Measurements from ENCODE around the gene INPP5D. TPM values are rescaled to one million over a fixed set of nuclear protein-coding genes. Genes with fewer than 3 reads are reported as not detected.

INPP5D gene
- total and polyA plus RNA-seq, 2 of the 8 experiments (the other 6 are each of a cell fraction or from before 2014, with no cell fraction given), result 4.5 to 7.1 TPM

GRCh38 chr2:233076749-233077148, 16.6 kb downstream of the INPP5D start:
- H2BK5ac ChIP-seq (ENCODE audit: low read depth, low read length), result no peak overlapping the region
- no peak overlapping the region for H2AK5ac ChIP-seq (ENCODE audit: low read depth, low read length)
- FAIRE-seq (no peak), DNase-seq (ENCODE audit: low read depth in 1 of 2, low spot score in 2 of 2) (no peak)
- H3K9me3 ChIP-seq (ENCODE audit: insufficient read depth in 2 of 2, low read depth in 1 of 2, low read length in 1 of 2), result peaks cover 0 to 3% of the 10 kb centered on the region in 2 experiments; a peak in 2 of 4 replicates
- no peak overlapping the region for H2AFZ ChIP-seq (ENCODE audit: low read length)
- no peak overlapping the region for H3K23ac ChIP-seq (ENCODE audit: insufficient read length)
- POLR2A ChIA-PET (ENCODE audit: partially characterized antibody), result no interaction called here
- no peak overlapping the region for H3K4ac ChIP-seq (replicated peaks; ENCODE audit: insufficient read length, low read depth, low read length)
- H3K36me3 ChIP-seq (ENCODE audit: control insufficient read depth in 2 of 4, insufficient read depth in 4 of 4, low read length in 3 of 4), result no peaks in the 10 kb centered on the region
- no peaks in the 10 kb centered on the region for H3K79me1 ChIP-seq (ENCODE audit: low read depth, low read length)
- no peak overlapping the region for H2BK12ac ChIP-seq (ENCODE audit: low read depth, low read length)
- no peak overlapping the region for H3K14ac ChIP-seq (ENCODE audit: insufficient read length)
- 86% methylated on average over 3 of the region's 3 CpGs; no CpG with 5 or more reads in 1 of the 2 experiments for WGBS, 2 experiments (ENCODE audit: extremely low coverage in 1 of 2, insufficient coverage in 1 of 2, insufficient read length in 1 of 2, insufficient replicate concordance in 2 of 2, low coverage in 1 of 2, low lambda C conversion rate in 2 of 2, missing lambda C conversion rate in 1 of 2)
- no peak overlapping the region for H3K27ac ChIP-seq (ENCODE audit: low read depth, low read length)
- no peak overlapping the region for H3K9ac ChIP-seq (replicated peaks in 1 of 4; ENCODE audit: extremely low read depth in 1 of 4, low read depth in 3 of 4, low read length in 3 of 4)
- no peaks in the 10 kb centered on the region for H3K79me2 ChIP-seq (ENCODE audit: control insufficient read depth in 1 of 2, insufficient read depth in 2 of 2, low read length in 2 of 2)
- H3K27me3 ChIP-seq (replicated peaks in 1 of 4; ENCODE audit: control insufficient read depth in 3 of 4, extremely low read depth in 1 of 4, insufficient read depth in 3 of 4, low read length in 3 of 4), result no peaks in the 10 kb centered on the region
- H4K91ac ChIP-seq (replicated peaks; ENCODE audit: insufficient read length, low read length), result no peak overlapping the region
- H2BK20ac ChIP-seq (ENCODE audit: low read length), result no peak overlapping the region
- no peak overlapping the region for H4K5ac ChIP-seq (ENCODE audit: insufficient read length, low read depth, low read length)
- CTCF ChIA-PET (ENCODE audit: partially characterized antibody), result interaction anchor here (3.2 kb wide), 1 partner anchor 23 kb away, joined by 8 read pairs; no protein-coding TSS in a partner anchor
- no peaks in the 10 kb centered on the region for H4K20me1 ChIP-seq (replicated peaks in 1 of 2; ENCODE audit: control insufficient read depth in 1 of 2, insufficient read depth in 2 of 2, low read length in 2 of 2)
- no peak overlapping the region for H3K4me3 ChIP-seq (ENCODE audit: extremely low read depth in 1 of 4, insufficient read depth in 2 of 4, low read depth in 3 of 4, low read length in 4 of 4)
- no peak overlapping the region for H4K8ac ChIP-seq (ENCODE audit: extremely low read depth, insufficient read depth, low read length)
- no peak overlapping the region for H2BK15ac ChIP-seq (ENCODE audit: low read length)
- H3K56ac ChIP-seq (replicated peaks; ENCODE audit: insufficient read length, low read depth, low read length), result no peak overlapping the region
- no peak overlapping the region for H3K4me2 ChIP-seq (ENCODE audit: insufficient read depth in 1 of 2, low read depth in 2 of 2, low read length in 2 of 2)
- H3K18ac ChIP-seq (ENCODE audit: extremely low read depth, low read length), result no peak overlapping the region
- H2BK120ac ChIP-seq (replicated peaks; ENCODE audit: low read depth, low read length), result no peak overlapping the region
- H3K23me2 ChIP-seq (ENCODE audit: low read depth, low read length), result no peaks in the 10 kb centered on the region
- H3K4me1 ChIP-seq (replicated peaks in 1 of 4; ENCODE audit: control insufficient read depth in 3 of 4, insufficient read depth in 4 of 4, low read length in 3 of 4), result peaks cover 5 to 17% (median 10%) of the 10 kb centered on the region in 4 experiments
- TF ChIP-seq TAF7 (optimal IDR thresholded peaks at IDR 0.05; ENCODE audit: borderline replicate concordance, low read depth, low read length) (no peak), HDAC2 (IDR thresholded peaks at IDR 0.05; ENCODE audit: borderline replicate concordance in 1 of 2, low read depth in 2 of 2, low read length in 2 of 2) (no peak), RNF2 (IDR thresholded peaks at IDR 0.05; ENCODE audit: borderline replicate concordance, low read depth, low read length, missing control alignments, poor library complexity, severe bottlenecking) (no peak), BACH1 (IDR thresholded peaks at IDR 0.05; ENCODE audit: low read length) (no peak), SRF (IDR thresholded peaks at IDR 0.05; ENCODE audit: low read depth, low read length) (no peak), PHF8 (conservative IDR thresholded peaks at IDR 0.05; ENCODE audit: low read depth, low read length) (no peak), BCL11A (IDR thresholded peaks at IDR 0.05; ENCODE audit: low read depth in 2 of 2, low read length in 2 of 2) (no peak), SIN3A (conservative IDR thresholded peaks at IDR 0.05 in 1 of 2, IDR thresholded peaks at IDR 0.05 in 1 of 2; ENCODE audit: low read depth in 1 of 2, low read length in 2 of 2) (no peak), CREB1 (IDR thresholded peaks at IDR 0.05) (no peak), RAD21 (IDR thresholded peaks at IDR 0.05 in 1 of 2, conservative IDR thresholded peaks at IDR 0.05 in 1 of 2; ENCODE audit: low read depth in 2 of 2, low read length in 2 of 2) (no peak), E2F6 (IDR thresholded peaks at IDR 0.05) (no peak), NANOG (IDR thresholded peaks at IDR 0.05; ENCODE audit: insufficient read depth, low read depth, low read length, poor library complexity, severe bottlenecking) (no peak)

Data from H1 (cell line).